Heart left ventricle (tissue), 16 donors: ENCODE measurements around the gene STX10. TPM values are rescaled to one million over a fixed set of nuclear protein-coding genes. Genes with fewer than 3 reads are reported as not detected.

Experiments
- ATAC-seq, 4 donors: fragments of 200-7000 bp; cut with Tn5 transposase; one replicate each; pipeline ENCODE4 v1.9.1; 2020 to 2022; ENCODE audit warnings: moderate library complexity in 4 of 4, mild to moderate bottlenecking in 3 of 4, moderate number of reproducible peaks in 1 of 4
- DNase-seq, 5 donors: peaks; one replicate each; pipeline ENCODE4 v3.0.0-alpha.2; 2020
- H3K27ac ChIP-seq, 12 donors: fragments of 200-600 bp; sonication (generic) in 4 of 12; one replicate each; pipeline versions ENCODE4 v1.5.0 to v1.8.0; 2016 to 2022; ENCODE audit warnings: mild to moderate bottlenecking in 2 of 12
- H3K27me3 ChIP-seq, 9 donors: fragments of 200-600 bp; sonication (generic) in 2 of 9; one replicate each; pipeline versions ENCODE4 v1.5.1 to v1.8.0; 2016 to 2022; ENCODE audit warnings: mild to moderate bottlenecking in 3 of 9
- H3K36me3 ChIP-seq, 9 donors: fragments of 200-600 bp; sonication (generic) in 2 of 9; one replicate each; pipeline versions ENCODE4 v1.5.0 to v1.8.0; 2018 to 2022; ENCODE audit warnings: mild to moderate bottlenecking in 2 of 9
- H3K4me1 ChIP-seq, 12 donors: fragments of 200-600 bp; sonication (generic) in 4 of 12; one replicate each; pipeline versions ENCODE4 v1.5.0 to v1.8.0; 2016 to 2022; ENCODE audit warnings: mild to moderate bottlenecking in 3 of 12
- H3K4me3 ChIP-seq, 12 donors: fragments of 200-600 bp; sonication (generic) in 4 of 12; one replicate each; pipeline versions ENCODE4 v1.5.0 to v1.8.0; 2017 to 2022; ENCODE audit warnings: mild to moderate bottlenecking in 9 of 12, moderate library complexity in 4 of 12
- H3K9me3 ChIP-seq, 12 donors: fragments of 200-600 bp; sonication (generic) in 4 of 12; one replicate each; pipeline versions ENCODE4 v1.5.0 to v1.8.0; 2016 to 2022; ENCODE audit warnings: mild to moderate bottlenecking in 1 of 12
- CTCF ChIP-seq, 12 donors: fragments of 200-600 bp; sonication (generic) in 4 of 12; IDR thresholded peaks; one replicate each; pipeline versions ENCODE4 v1.5.0 to v1.8.0; 2018 to 2022; ENCODE audit warnings: antibody characterized with exemption in 12 of 12, mild to moderate bottlenecking in 5 of 12
- POLR2A ChIP-seq, 2 donors: fragments of 450-650 bp; IDR thresholded peaks; one replicate each; pipeline ENCODE4 v1.6.1; 2017; ENCODE audit warnings: antibody characterized with exemption in 2 of 2, mild to moderate bottlenecking in 2 of 2, moderate library complexity in 2 of 2
- WGBS, 4 donors: extraction: QIAGEN DNeasy Blood & Tissue Kit in 2 of 4; methylation state at CpG; one replicate each; pipeline versions ENCODE4 v1.1.5 to v1.1.7; 2013 to 2018; 5-methylcytosine and 5-hydroxymethylcytosine counted together
- intact Hi-C, 10 donors: fragments of 100-400 bp; cut with DNase I; formaldehyde crosslinking; loops; one replicate each; pipeline versions ENCODE4 v1.11.1 to v1.14.2; 2022
- polyA plus RNA-seq, 2 donors: library from polyadenylated mRNA; stranded (reverse); fragments of 200-250 nt; gene quantifications; one replicate each; pipeline ENCODE4 v1.2.3, GENCODE V29; 2013
- total RNA-seq, 9 donors: library from RNA; depleted of rRNA in 2 of 9; stranded (reverse); fragments of >200 nt in 2 of 9; fragmentation: NEBNext Ultra II Directional in 3 of 9; extraction: Animal tissue kit (Norgen Biotek cat#: 25700) in 3 of 9; gene quantifications; one replicate each; pipeline versions ENCODE4 v1.1.0 to v1.2.4, GENCODE V29; 2016 to 2023
- donor health status: ischemic (EF 13 %, LVEDD 7.1; RV severe dilation, severe dysfunction).
- donor health status: healthy with polysubstance abuse.
- donor health status: DM: no; HTN: yes; CAD: no.
- donor health status: DM: no; HTN: no; CAD: no.
- donor health status: ischemic (EF 25% LVEDD 6.9; RV normal size, moderate dysfunction).
- donor health status: ischemic (EF 25% LVEDD 5.7; RV mildly dilated, moderate dysfunction).
- donor health status: healthy.
- donor health status: DM: yes; HTN: yes; CAD: no.
- donor health status: ischemic (EF 35%, LVEDD 5.7; RV mildly dilated, moderate dysfunction).
- donor health status: nonischemic (EF 11% LVEDD 7.7; RV severe dilation, severe dysfunction).
- donor health status: DM: yes; HTN: yes; CAD: no.
- donor health status: PGD.
- donor health status: ischemic (EF 29% LVEDD 5.4; RV normal size, mild dysfunction).
- donor health status: nonischemic (EF 23%, LVEDD 6.1; RV moderate dilation, normal function).

Gene STX10
- total and polyA plus RNA-seq, 11 donors, result 24.0 to 64.7 (median 37.2) TPM

DNA sequence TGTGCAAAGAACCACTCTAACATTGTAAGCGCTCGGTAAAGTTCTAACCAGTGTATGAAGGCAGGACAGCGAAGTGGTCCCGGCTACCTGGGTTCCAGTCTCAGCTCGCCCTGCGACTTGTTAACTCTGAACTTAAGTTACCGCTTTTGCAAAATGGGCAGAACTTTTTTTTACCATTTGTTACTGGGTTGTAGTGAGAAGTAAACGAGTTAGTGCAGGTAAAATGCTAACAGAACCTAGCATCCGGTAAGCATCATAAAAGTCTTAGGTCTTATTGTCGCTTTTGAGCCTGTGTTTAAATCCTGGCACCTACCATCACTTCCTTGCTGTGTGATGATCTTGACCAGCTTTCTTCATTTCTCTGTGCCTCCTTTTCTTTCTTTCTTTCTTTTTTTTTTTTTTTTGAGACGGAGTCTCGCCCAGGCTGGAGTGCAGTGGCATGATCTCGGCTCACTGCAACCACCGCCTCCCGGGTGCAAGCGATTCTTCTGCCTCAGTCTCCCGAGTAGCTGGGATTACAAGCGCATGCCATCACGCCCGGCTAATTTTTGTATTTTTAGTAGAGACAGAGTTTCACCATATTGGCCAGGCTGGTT, 32.9 kb downstream of the STX10 start:
- peak overlapping the region; percentile 10 to 88 (median 74) for H3K27ac ChIP-seq
- TF ChIP-seq POLR2A (IDR thresholded peaks at IDR 0.05), result no peak
- TF ChIP-seq CTCF (IDR thresholded peaks at IDR 0.05), result no peak
- DNase-seq (no peak), ATAC-seq (peak in 2 of 4 donors; percentile 6 to 8)
- no peaks in the 10 kb centered on the region for H3K9me3 ChIP-seq
- 15 to 27% (median 18%) methylated on average over 20 of the region's 20 CpGs for WGBS, 4 donors
- peak overlapping the region; percentile 72 to 99 (median 92) for H3K4me3 ChIP-seq
- H3K27me3 ChIP-seq, result no peaks in the 10 kb centered on the region
- H3K4me1 ChIP-seq, result peaks cover 5 to 53% (median 35%) of the 10 kb centered on the region in 12 donors
- H3K36me3 ChIP-seq, result peaks cover 0 to 37% (median 20%) of the 10 kb centered on the region in 9 donors
- intact Hi-C loops, result loop anchor here in 4 of 10 donors (2.0 to 10.0 kb wide), 3 partner anchors 34 to 148 kb away; partner anchors contain the start of genes IER2 (in 4 of the 4) and STX10 (in 4 of the 4)

DNA sequence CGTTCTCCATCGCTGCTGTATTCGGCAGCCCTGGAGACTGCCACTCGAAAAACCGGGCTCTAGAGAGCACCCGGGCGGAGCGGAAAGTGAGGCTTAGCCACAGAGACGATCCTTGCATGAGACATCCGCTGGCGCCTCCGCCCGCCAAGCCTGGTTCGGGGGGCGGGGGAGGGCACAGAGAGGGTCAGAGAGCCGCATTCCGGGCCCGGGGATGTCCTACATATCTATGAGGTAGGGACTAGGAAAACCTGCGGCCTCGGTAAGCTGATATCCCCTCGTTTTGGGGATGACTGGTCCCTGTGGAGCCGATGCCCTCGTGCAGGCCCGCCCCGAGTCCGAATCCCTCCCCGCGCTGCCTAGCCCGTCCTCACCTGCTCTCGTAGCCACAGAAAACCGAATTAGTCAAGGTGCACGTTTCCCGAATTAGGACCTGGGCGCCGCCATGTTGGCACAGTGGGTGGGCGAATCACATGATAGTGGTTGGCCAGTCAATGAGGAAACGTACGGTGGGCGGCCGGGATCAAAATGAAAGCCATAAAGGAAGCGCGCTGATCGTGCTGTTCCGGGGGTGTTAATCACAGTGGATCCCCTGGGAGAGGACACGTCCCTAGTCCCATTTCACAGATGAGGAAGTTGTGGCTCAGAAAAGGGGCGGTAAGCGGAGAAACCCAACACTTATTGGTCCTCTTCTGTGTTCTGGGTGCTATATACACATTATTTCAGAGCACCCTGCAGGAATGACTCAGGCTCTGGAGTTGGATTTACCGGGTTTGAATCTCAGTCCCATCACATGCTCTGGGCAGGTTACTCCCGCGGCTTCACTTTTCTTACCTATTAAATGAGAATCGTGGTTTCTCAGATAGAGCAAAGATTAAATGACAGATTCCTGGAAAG, 33.6 kb downstream of the STX10 start, which contains the start of gene TRMT1:
Gene TRMT1 (minus strand): TSS at position 459 of the 894 bp plus-strand sequence. CDS start 341 bp downstream, at position 118.
- Histone ChIP-seq H3K36me3 (peaks cover 0 to 37% (median 25%) of the 10 kb centered on the region in 9 donors), H3K4me1 (peaks cover 5 to 49% (median 35%) of the 10 kb centered on the region in 12 donors), H3K27me3 (no peaks in the 10 kb centered on the region), H3K4me3 (peak within 1 kb of the TSS; percentile 72 to 99 (median 92)), H3K27ac (peak within 1 kb of the TSS; percentile 10 to 88 (median 74)), H3K9me3 (no peaks in the 10 kb centered on the region)
- ATAC-seq, result peak; percentile 76 to 91 (median 80)
- WGBS, 4 donors, result 0 to 1% (median 0%) methylated on average over 37 to 51 of the region's 51 CpGs
- intact Hi-C loops, result loop anchor here in 4 of 10 donors (2.0 to 10.0 kb wide), 3 partner anchors 34 to 148 kb away; partner anchors contain the start of genes IER2 (in 4 of the 4) and STX10 (in 4 of the 4)
- TF ChIP-seq CTCF (IDR thresholded peaks at IDR 0.05) (no peak), POLR2A (IDR thresholded peaks at IDR 0.05) (no peak)
- DNase-seq, result peak; percentile 93 to 95 (median 94)

- Histone ChIP-seq H3K27me3 (no peaks in the 10 kb centered on the region), H3K9me3 (no peaks in the 10 kb centered on the region), H3K27ac (peak overlapping the region in 8 of 12 donors; percentile 62 to 88 (median 78)), H3K36me3 (peaks cover 0 to 37% (median 25%) of the 10 kb centered on the region in 9 donors), H3K4me1 (peaks cover 5 to 45% (median 35%) of the 10 kb centered on the region in 12 donors), H3K4me3 (peak overlapping the region; percentile 72 to 99 (median 92))
- intact Hi-C loops, result loop anchor here in 4 of 10 donors (2.0 to 10.0 kb wide), 3 partner anchors 35 to 149 kb away; partner anchors contain the start of genes IER2 (in 4 of the 4) and STX10 (in 4 of the 4)
- DNase-seq (no peak), ATAC-seq (no peak)
- WGBS, 4 donors, result 0 to 3% (median 2%) methylated on average over 14 to 18 of the region's 18 CpGs
- TF ChIP-seq CTCF (IDR thresholded peaks at IDR 0.05) (no peak), POLR2A (IDR thresholded peaks at IDR 0.05) (no peak)
Observed at GRCh38 chr19:13115936-13116281, 34.3 kb downstream of the STX10 start.
